Right atrium auricular region (tissue), 2 donors: ENCODE measurements around the gene HSF5. TPM values are rescaled to one million over a fixed set of nuclear protein-coding genes. Genes with fewer than 3 reads are reported as not detected.

Experiments used
- DNase-seq: peaks from one replicate; pipeline ENCODE4 v3.0.0-alpha.2; 2019; ENCODE audit warnings: low spot score
- H3K27ac ChIP-seq, 2 donors: fragments of 200-600 bp; sonication (generic); 1 replicate in 1 of 2; 2 replicates in 1 of 2; pipeline ENCODE4 v1.5.1; 2016 to 2019
- H3K27me3 ChIP-seq, 2 donors: fragments of 200-600 bp; sonication (generic); one replicate each; pipeline versions ENCODE4 v1.5.1 to v1.6.0; 2017 to 2019
- H3K36me3 ChIP-seq: fragments of 200-600 bp; sonication (generic); one replicate; pipeline ENCODE4 v1.5.1; 2016
- H3K4me1 ChIP-seq, 2 donors: fragments of 200-600 bp; sonication (generic); one replicate each; pipeline versions ENCODE4 v1.5.1 to v1.6.0; 2017 to 2019
- H3K4me3 ChIP-seq, 2 donors: fragments of 200-600 bp; sonication (generic); 1 replicate in 1 of 2; 2 replicates in 1 of 2; pipeline ENCODE4 v1.5.1; 2017 to 2019; ENCODE audit warnings: mild to moderate bottlenecking in 1 of 2, moderate library complexity in 1 of 2
- H3K9me3 ChIP-seq, 2 donors: fragments of 200-600 bp; sonication (generic); one replicate each; pipeline ENCODE4 v1.5.1; 2019
- CTCF ChIP-seq, 2 donors: fragments of 200-600 bp; sonication (generic); IDR thresholded peaks; one replicate each; pipeline ENCODE4 v1.5.1; 2019; ENCODE audit warnings: antibody characterized with exemption in 2 of 2
- total RNA-seq, 2 donors: library from RNA; depleted of rRNA; stranded (reverse); fragments of >200 nt; gene quantifications; one replicate each; pipeline ENCODE4 v1.1.0, GENCODE V29; 2016

HSF5 gene
- total RNA-seq, 2 donors from 2014 or later, result 0.08 TPM; not detected in 1

GRCh38 chr17:58371300-58371950, 116.8 kb downstream of the HSF5 start:
- Histone ChIP-seq H3K9me3 (no peaks in the 10 kb centered on the region), H3K4me1 (no peaks in the 10 kb centered on the region), H3K4me3 (no peak overlapping the region), H3K36me3 (no peaks in the 10 kb centered on the region), H3K27ac (no peak overlapping the region), H3K27me3 (no peaks in the 10 kb centered on the region)
- DNase-seq, result peak; percentile 34
- no peak for TF ChIP-seq CTCF (IDR thresholded peaks at IDR 0.05)

GRCh38 chr17:58370716-58371115, 117.5 kb downstream of the HSF5 start:
- no peaks in the 10 kb centered on the region for H3K4me1 ChIP-seq
- no peaks in the 10 kb centered on the region for H3K9me3 ChIP-seq
- no peaks in the 10 kb centered on the region for H3K36me3 ChIP-seq
- no peak overlapping the region for H3K27ac ChIP-seq
- no peaks in the 10 kb centered on the region for H3K27me3 ChIP-seq
- no peak for TF ChIP-seq CTCF (IDR thresholded peaks at IDR 0.05)
- DNase-seq, result peak; percentile 47
- no peak overlapping the region for H3K4me3 ChIP-seq

GRCh38 chr17:58370309-58370708, 117.9 kb downstream of the HSF5 start:
- Histone ChIP-seq H3K27ac (no peak overlapping the region), H3K36me3 (no peaks in the 10 kb centered on the region), H3K27me3 (no peaks in the 10 kb centered on the region), H3K4me3 (no peak overlapping the region), H3K9me3 (no peaks in the 10 kb centered on the region), H3K4me1 (no peaks in the 10 kb centered on the region)
- TF ChIP-seq CTCF (IDR thresholded peaks at IDR 0.05), result no peak
- DNase-seq, result no peak

Other genes with a start within 250 kb of the HSF5 start
- gene LPO, start 249.8 kb downstream of the HSF5 start, total RNA-seq, result not detected
- under 1 TPM; 0.12 to 0.30 TPM for gene MPO, start 207.5 kb downstream of the HSF5 start, total RNA-seq
- 1 to 10 TPM; 6.1 to 8.5 TPM for gene TSPOAP1, start 159.6 kb downstream of the HSF5 start, total RNA-seq
- 10 to 100 TPM; 50.0 to 51.4 TPM for gene SUPT4H1, start 136.2 kb downstream of the HSF5 start, total RNA-seq
- 1 to 10 TPM; 4.4 to 5.5 TPM for gene RNF43, start 70.9 kb downstream of the HSF5 start, total RNA-seq
- gene MTMR4, start 26.2 kb upstream of the HSF5 start, total RNA-seq, result 10 to 100 TPM; 13.9 TPM
- not detected for gene TEX14, start 203.6 kb upstream of the HSF5 start, total RNA-seq
- 10 to 100 TPM; 24.3 to 29.3 TPM for gene RAD51C, start 204.2 kb upstream of the HSF5 start, total RNA-seq